ES-I3 (cell line): ENCODE data around the gene C4A.
A peak's percentile ranks its signal among the peaks of the same experiment; 100 is the strongest.

ENCODE experiments used
- H3K36me3 ChIP-seq: 2 replicates; pipeline ENCODE4 v1.6.1; 2013; ENCODE audit warnings: mild to moderate bottlenecking, low read length, control low read depth, moderate library complexity; ENCODE audit not compliant: insufficient read depth
- H3K4me1 ChIP-seq: 2 replicates; pipeline ENCODE4 v1.6.1; 2013; ENCODE audit warnings: mild to moderate bottlenecking, control low read depth, low read length; ENCODE audit not compliant: insufficient read depth
- H3K9ac ChIP-seq: 2 replicates; pipeline ENCODE4 v1.6.1; 2013; ENCODE audit warnings: low read depth, mild to moderate bottlenecking, low read length, moderate library complexity
- H3K9me3 ChIP-seq: 2 replicates; pipeline ENCODE4 v1.6.1; 2013; ENCODE audit warnings: mild to moderate bottlenecking, low read length, moderate library complexity; ENCODE audit not compliant: control insufficient read depth, insufficient read depth

Gene C4A

DNA sequence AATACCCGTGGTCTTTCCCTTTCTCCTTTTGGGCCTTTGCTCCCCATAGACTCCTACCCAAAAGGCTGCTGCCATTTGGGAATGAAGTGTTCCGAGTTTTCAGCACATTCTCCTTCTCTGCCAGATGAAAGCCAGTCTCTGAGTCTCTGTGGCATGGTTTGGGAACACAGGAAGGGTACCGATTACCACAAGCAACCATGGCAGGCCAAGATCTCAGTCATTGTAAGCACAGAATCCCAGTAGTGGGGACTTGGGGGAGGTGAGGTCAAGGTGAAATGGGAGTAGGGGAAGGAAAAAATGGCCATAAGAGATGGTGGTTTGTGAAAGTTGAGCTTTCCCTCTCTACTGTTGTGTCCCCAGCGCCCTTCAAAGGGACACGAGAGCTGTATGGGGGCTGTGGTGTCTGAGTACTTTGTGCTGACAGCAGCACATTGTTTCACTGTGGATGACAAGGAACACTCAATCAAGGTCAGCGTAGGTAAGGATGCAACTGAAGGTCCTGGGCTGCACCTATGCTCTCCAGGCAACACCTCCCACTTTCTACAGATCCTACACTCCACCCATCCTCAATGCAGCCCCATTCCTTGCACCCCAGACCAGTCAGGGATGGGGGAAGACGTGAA, 31.8 kb upstream of the C4A start:
- peaks cover 4% of the 10 kb centered on the region; the same call in 1 of the 2 replicates for H3K4me1 ChIP-seq
- no peaks in the 10 kb centered on the region for H3K9me3 ChIP-seq
- H3K36me3 ChIP-seq, result peaks cover 6% of the 10 kb centered on the region; the same call in 1 of the 2 replicates
- no peak overlapping the region for H3K9ac ChIP-seq

DNA sequence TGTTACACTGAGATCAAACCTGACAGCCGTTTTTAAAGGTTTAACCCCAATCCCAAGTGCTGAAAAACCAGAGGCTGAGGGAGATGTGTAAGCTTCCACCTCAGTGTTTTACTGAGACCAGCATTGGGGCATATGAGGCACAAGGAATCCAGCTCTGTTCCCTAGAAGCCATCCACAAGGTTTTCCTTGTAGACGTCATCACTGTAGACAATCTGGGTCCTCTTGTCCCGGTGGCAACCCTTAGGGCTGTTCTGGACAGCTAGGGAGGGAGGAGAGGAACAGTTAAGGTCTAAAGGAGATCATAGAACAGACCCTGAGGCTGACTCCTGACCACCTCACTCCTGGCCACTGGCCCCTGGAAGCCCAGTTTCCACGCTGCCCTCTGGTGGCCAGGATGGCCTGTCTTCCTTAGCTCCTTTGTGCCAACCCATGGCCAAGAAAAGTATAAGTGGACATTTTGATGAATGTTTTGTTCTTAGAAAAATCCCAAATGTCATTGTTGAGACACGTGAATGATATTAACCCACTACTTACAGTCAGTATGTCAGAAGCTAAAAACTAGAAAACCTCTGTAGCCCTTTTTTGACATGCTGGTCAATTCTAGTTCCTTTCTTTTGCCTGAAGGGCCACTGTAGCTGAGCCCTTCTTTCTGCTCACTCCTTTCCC, 29.6 kb upstream of the C4A start:
- Histone ChIP-seq H3K9ac (no peak overlapping the region), H3K4me1 (no peaks in the 10 kb centered on the region), H3K36me3 (peaks cover 18% of the 10 kb centered on the region; the same call in 1 of the 2 replicates), H3K9me3 (no peaks in the 10 kb centered on the region)

DNA sequence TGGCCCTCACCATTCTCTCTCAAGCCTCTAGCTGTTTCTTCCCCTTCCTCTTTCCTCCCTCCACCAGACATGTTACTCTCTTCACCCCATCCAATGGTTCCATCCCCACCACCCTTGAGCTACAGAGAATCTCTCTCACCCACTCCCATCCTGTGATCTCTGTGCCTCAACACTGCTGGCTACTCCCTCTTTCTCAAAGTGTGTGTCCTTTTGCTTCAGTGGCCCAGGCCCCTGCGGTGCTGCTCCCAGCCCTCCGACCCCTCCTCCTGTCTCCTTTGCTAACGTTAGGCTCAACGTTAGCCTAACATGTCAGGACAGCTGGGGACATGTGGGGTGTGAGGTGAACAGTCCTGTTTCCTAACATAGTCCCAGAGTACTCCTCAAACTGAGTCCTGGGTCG, 29.0 kb upstream of the C4A start:
- Histone ChIP-seq H3K4me1 (peaks cover under 1% of the 10 kb centered on the region; the same call in 1 of the 2 replicates), H3K9me3 (no peaks in the 10 kb centered on the region), H3K9ac (no peak overlapping the region), H3K36me3 (peaks cover 18% of the 10 kb centered on the region; the same call in 1 of the 2 replicates)

DNA sequence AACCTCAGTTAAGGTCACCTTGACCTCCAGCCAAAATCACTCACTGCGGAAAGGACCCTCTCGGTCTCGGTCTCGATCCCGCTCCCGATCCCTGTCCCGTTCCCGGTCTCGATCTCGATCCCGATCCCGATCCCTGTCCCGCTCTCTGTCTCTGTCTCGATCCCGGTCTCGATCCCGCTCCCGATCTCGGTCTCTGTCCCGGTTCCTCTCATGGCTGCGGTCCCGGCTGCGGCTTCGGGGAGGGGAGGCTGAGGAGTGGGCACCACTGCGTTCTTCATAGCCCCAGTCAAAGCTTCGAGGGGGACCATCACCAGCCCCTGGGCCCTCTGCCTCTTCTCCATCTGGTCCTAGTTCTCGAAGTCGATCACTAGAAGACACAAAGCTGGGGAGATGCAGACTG, 27.3 kb upstream of the C4A start:
- H3K9me3 ChIP-seq, result no peaks in the 10 kb centered on the region
- H3K36me3 ChIP-seq, result peaks cover 18% of the 10 kb centered on the region; the same call in 1 of the 2 replicates
- H3K4me1 ChIP-seq, result peaks cover 4% of the 10 kb centered on the region; the same call in 1 of the 2 replicates
- H3K9ac ChIP-seq, result no peak overlapping the region

DNA sequence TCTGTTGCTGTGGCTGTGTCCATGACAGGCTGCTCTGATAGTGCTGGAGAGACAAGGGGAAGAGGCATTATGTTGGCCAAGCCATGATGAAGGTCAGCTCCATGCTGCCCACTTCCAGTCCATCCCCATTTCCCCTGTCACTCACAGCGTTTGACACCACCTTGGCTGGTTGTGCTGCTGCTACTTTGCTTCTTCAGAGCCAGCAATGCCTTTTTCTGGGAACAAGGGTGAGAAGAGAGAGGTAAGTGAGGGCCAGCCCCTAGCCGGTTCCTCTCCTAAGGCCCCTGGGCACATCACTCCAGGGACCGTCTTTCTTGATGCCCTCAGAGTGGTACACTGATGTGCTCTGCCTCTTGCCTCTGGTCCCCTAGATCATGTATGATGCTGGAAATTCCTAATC, 25.1 kb upstream of the C4A start:
- H3K4me1 ChIP-seq, result peaks cover 4% of the 10 kb centered on the region; the same call in 1 of the 2 replicates
- no peaks in the 10 kb centered on the region for H3K9me3 ChIP-seq
- H3K36me3 ChIP-seq, result peaks cover 18% of the 10 kb centered on the region; the same call in 1 of the 2 replicates
- H3K9ac ChIP-seq, result no peak overlapping the region

DNA sequence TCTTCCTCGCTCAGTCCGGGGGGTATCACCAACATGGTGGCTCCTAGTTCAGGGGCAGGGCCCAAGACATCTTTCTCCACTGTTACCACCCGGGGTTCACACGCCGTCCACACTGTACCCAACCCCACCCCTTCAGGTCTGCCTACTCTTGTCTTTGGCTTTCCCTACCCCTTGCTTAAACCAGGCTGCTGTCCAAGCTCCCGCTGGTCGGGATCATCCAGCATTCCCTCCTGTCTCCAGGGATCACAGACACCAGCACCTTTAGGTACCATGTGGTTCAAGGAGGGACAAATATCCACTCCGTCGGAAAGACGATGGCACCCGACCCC, 23.5 kb upstream of the C4A start:
- peak overlapping the region; percentile 75 for H3K9ac ChIP-seq
- no peaks in the 10 kb centered on the region for H3K9me3 ChIP-seq
- peaks cover 15% of the 10 kb centered on the region for H3K36me3 ChIP-seq
- H3K4me1 ChIP-seq, result peaks cover 4% of the 10 kb centered on the region; the same call in 1 of the 2 replicates

DNA sequence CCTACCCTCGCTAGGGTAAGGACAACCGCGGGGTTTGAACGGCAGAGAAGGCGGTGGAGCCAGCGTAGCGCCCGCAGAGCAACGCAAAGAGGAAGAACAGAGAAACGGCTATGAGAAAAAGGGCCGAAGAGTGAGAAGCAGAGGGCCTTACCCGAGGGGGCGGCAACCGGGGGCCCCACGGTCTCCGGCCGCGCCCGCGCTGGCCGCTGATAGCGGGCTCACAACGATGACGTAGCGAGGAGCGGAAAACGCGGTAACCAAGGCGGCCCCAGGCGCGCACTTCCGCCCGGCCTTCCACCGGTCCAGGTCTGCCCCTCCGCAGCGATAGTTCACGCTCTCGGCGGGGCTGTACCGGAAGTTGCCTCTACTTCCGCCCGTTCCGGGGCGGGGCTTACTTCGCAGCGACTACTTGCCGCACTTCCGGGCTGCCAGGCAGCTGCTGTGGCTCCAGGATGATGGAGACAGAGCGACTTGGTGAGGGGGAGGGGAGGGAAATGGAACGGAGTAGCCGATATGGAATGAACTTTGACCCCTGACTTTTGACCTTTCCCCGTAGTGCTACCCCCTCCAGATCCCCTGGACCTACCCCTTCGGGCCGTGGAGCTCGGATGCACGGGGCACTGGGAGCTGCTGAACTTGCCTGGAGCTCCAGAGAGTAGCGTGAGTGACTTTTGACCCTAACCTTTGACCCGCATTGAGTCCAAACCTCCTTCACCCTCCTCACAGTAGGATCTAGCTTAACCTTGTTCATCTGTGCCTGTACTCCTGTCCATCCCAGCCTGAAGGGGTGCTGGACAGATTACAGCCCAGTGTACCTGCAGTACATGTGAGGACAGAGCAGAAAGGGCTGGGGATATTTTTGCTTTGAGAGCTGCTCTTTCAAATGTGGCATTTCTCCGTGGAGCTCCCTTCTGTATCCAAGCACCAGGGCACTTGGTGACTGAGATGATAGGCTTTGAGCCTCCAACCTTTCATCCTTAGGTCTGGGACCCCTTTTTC, 22.8 kb upstream of the C4A start, which contains the start of the genes NELFE and SKIC2:
NELFE (minus strand) TSS at position 231 of the 999 bp plus-strand sequence. CDS start 525 bp downstream, outside the sequence.
SKIC2 (plus strand) TSS at position 435 of the 999 bp plus-strand sequence; CDS start at position 453, 18 bp downstream.
- H3K36me3 ChIP-seq, result peaks cover 19% of the 10 kb centered on the region

DNA sequence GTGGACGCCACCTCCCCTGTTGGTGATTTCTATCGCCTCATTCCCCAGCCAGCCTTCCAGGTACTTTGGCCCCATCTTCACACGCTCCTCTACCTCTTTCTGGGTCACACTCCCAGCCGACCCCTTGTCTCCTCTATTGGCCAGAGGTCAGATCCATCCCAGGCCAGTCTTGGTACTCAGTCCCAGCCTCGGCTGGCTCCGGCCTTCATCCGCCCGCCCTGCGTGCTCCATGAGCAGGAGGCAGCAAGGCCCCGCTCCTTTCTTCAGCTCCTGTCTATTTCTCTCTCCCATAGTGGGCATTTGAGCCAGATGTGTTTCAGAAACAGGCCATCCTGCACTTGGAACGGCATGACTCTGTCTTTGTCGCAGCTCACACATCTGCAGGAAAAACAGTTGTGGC, 20.2 kb upstream of the C4A start:
- no peak overlapping the region for H3K9ac ChIP-seq
- peaks cover 4% of the 10 kb centered on the region; the same call in 1 of the 2 replicates for H3K4me1 ChIP-seq
- H3K36me3 ChIP-seq, result peaks cover 13% of the 10 kb centered on the region
- H3K9me3 ChIP-seq, result no peaks in the 10 kb centered on the region

More for the DNA sequence above, 22.8 kb upstream of the C4A start, which contains the start of the genes NELFE and SKIC2:
- no peaks in the 10 kb centered on the region for H3K9me3 ChIP-seq
- peak within 1 kb of the TSS; percentile 75 for H3K9ac ChIP-seq
- peaks cover 4% of the 10 kb centered on the region; the same call in 1 of the 2 replicates for H3K4me1 ChIP-seq

DNA sequence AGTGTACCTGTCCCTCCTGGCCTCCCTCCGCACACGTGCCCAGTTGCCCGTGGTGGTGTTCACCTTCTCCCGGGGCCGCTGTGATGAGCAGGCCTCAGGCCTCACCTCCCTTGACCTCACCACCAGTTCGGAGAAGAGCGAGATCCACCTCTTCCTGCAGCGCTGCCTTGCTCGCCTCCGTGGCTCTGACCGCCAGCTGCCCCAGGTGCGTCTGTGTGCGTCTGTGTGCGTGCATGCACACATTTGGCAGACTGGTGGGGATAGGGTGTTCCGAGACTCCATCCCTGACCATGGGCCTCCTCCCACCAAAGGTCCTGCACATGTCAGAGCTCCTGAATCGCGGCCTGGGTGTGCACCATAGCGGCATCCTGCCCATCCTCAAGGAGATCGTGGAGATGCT, 17.9 kb upstream of the C4A start:
- H3K36me3 ChIP-seq, result peaks cover 8% of the 10 kb centered on the region
- H3K4me1 ChIP-seq, result no peaks in the 10 kb centered on the region
- H3K9ac ChIP-seq, result no peak overlapping the region
- no peaks in the 10 kb centered on the region for H3K9me3 ChIP-seq

DNA sequence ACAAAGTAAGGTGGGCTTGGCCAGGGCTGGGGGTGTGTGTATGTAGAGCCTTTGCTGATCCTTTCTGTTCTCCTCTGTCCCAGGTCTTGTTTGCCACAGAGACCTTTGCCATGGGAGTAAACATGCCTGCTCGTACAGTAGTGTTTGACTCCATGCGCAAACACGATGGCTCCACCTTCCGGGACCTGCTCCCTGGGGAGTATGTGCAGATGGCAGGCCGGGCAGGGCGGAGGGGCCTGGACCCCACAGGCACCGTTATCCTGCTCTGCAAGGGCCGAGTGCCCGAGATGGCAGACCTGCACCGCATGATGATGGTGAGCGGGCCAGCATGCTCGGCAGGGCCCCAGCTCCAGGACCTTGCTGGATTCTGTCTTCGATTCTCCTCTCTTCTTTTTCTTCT, 16.2 kb upstream of the C4A start:
- H3K4me1 ChIP-seq, result no peaks in the 10 kb centered on the region
- no peaks in the 10 kb centered on the region for H3K9me3 ChIP-seq
- no peak overlapping the region for H3K9ac ChIP-seq
- H3K36me3 ChIP-seq, result peaks cover 15% of the 10 kb centered on the region

DNA sequence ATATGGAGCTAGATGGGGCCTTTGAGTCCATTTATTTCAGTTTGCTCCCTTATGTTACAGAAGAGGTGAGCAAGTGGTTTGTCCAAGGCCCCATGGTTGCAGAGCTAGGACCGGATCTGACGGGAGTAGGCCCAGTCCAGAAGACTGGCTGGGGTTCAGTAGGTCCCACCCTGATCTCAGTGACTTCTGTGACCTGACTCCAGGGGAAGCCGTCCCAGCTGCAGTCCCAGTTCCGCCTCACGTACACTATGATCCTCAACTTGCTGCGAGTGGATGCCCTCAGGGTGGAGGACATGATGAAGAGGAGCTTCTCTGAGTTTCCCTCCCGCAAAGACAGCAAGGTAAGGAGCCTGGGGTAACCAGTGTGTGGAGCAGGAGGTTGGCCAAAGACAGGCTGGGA, 15.4 kb upstream of the C4A start:
- Histone ChIP-seq H3K36me3 (peaks cover 15% of the 10 kb centered on the region), H3K9me3 (no peaks in the 10 kb centered on the region), H3K4me1 (no peaks in the 10 kb centered on the region; the same call in 1 of the 2 replicates), H3K9ac (no peak overlapping the region)

DNA sequence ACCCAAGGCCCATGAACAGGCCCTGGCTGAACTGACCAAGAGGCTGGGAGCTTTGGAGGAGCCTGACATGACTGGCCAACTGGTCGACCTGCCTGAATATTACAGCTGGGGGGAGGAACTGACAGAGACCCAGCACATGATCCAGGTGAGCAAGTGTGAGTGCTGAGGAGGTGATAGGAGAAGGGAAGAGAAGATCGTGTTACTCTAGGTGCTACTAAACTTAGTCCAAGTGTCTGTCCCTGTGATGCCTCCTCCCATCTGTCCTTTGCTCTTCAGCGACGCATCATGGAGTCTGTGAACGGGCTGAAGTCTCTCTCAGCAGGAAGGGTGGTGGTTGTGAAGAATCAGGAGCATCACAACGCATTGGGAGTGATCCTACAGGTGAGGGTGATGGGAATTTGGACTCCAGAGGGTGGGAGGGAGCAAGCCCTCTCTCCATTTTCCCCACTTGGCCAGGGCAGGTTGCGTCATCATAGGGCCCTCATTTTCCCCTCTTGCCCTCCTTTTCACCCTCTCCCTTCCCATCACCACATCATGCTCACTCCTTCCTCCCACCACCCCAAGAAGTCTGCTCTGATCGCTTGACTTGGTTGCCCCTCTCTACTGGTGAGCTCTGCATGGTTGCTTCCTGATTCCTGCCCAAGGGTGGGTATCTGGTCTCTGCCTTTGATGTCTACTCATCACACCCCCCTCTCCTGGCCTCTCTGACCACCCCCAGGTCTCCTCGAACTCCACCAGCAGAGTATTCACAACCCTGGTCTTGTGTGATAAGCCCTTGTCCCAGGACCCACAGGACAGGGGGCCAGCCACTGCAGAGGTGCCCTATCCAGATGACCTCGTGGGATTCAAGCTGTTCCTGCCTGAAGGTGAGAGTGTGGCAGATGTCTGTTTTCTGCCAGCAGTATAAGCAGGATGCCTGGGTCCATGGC, 14.6 kb upstream of the C4A start:
- Histone ChIP-seq H3K9me3 (no peaks in the 10 kb centered on the region), H3K9ac (no peak overlapping the region), H3K4me1 (no peaks in the 10 kb centered on the region; the same call in 1 of the 2 replicates), H3K36me3 (peaks cover 15% of the 10 kb centered on the region)

DNA sequence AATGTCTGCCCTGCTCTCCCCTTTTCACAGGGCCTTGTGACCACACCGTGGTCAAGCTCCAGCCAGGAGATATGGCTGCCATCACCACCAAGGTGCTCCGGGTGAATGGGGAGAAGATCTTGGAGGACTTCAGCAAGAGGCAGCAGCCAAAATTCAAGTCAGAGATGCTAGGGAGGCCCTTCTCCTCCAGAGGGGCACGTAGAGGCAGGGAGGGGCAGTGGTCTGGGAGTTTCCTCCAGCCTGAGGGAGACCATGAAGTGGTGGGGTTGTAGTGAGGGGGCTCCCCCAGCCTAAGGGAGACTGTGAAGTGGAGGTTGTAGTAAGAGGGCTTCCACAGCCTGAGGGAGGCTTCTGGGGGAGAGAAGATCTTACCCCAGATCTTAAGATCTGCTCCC, 13.9 kb upstream of the C4A start:
- H3K9me3 ChIP-seq, result no peaks in the 10 kb centered on the region
- H3K4me1 ChIP-seq, result peaks cover under 1% of the 10 kb centered on the region; the same call in 1 of the 2 replicates
- H3K36me3 ChIP-seq, result peaks cover 15% of the 10 kb centered on the region
- H3K9ac ChIP-seq, result no peak overlapping the region
